Measurements from ENCODE around the gene CELSR2.

DNA sequence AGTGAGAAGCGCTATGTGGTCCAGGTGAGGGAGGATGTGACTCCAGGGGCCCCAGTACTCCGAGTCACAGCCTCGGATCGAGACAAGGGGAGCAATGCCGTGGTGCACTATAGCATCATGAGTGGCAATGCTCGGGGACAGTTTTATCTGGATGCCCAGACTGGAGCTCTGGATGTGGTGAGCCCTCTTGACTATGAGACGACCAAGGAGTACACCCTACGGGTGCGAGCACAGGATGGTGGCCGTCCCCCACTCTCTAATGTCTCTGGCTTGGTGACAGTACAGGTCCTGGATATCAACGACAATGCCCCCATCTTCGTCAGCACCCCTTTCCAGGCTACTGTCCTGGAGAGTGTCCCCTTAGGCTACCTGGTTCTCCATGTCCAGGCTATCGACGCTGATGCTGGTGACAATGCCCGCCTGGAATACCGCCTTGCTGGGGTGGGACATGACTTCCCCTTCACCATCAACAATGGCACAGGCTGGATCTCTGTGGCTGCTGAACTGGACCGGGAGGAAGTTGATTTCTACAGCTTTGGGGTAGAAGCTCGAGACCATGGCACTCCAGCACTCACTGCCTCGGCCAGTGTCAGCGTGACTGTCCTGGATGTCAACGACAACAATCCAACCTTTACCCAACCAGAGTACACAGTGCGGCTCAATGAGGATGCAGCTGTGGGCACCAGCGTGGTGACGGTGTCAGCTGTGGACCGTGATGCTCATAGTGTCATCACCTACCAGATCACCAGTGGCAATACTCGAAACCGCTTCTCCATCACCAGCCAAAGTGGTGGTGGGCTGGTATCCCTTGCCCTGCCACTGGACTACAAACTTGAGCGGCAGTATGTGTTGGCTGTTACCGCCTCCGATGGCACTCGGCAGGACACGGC lies 2.2 kb downstream of the CELSR2 start:
- no peak for TF ChIP-seq POLR2A (IDR thresholded peaks at IDR 0.05)
- TF ChIP-seq CTCF (IDR thresholded peaks at IDR 0.05 in 8 of 11, conservative IDR thresholded peaks at IDR 0.05 in 3 of 11): no peak
- no peak for TF ChIP-seq POLR2AphosphoS5 (IDR thresholded peaks at IDR 0.05)

Measured in spleen (tissue), 7 donors.